IMR-90 (cell line): ENCODE results near the gene FAM98C. TPM values are rescaled to one million over a fixed set of nuclear protein-coding genes. Genes with fewer than 3 reads are reported as not detected.

Experiments
- ATAC-seq: fragments of 200-7000 bp; cut with Tn5 transposase; 2 replicates; pipeline ENCODE4 v1.9.1; 2020; ENCODE audit warnings: low read depth, mild to moderate bottlenecking, moderate library complexity
- BruUV-seq: library from RNA; stranded (reverse); fragments of 400-500 nt; replicated peaks from 2 replicates; lab custom pipeline; 2021; lab: Mats Ljungman, UMichigan
- CTCF ChIA-PET: fragments of 300-600 bp; formaldehyde crosslinking; extraction: SDS; loops from one replicate; lab custom pipeline; 2021; ENCODE audit warnings: antibody characterized with exemption; lab: Yijun Ruan, JAX
- POLR2A ChIA-PET: fragments of 300-600 bp; sonication (Branson Sonifier 250); formaldehyde crosslinking; loops from one replicate; lab custom pipeline; 2022; ENCODE audit warnings: antibody characterized with exemption; ENCODE audit not compliant: unreplicated experiment; lab: Charles Lee
- DNase-seq: peaks from one replicate; pipeline ENCODE4 v3.0.0; 2013
- H2AFZ ChIP-seq: replicated peaks from 2 replicates; pipeline ENCODE3; 2013; ENCODE audit warnings: low read length, mild to moderate bottlenecking; ENCODE audit not compliant: poor library complexity
- H2AK5ac ChIP-seq: 2 replicates; pipeline ENCODE4 v1.6.1; 2013; ENCODE audit warnings: low read depth, low read length, inconsistent platforms
- H2AK9ac ChIP-seq: replicated peaks from 2 replicates; pipeline ENCODE3; 2013; ENCODE audit warnings: mild to moderate bottlenecking, low read depth, low read length, moderate library complexity; ENCODE audit not compliant: poor library complexity
- H2BK120ac ChIP-seq: 2 replicates; pipeline ENCODE4 v1.6.1; 2013; ENCODE audit warnings: low read depth, low read length, inconsistent platforms
- H2BK15ac ChIP-seq: 3 replicates; pipeline ENCODE4 v1.6.1; 2013; ENCODE audit warnings: low read depth, low read length, inconsistent platforms
- H2BK20ac ChIP-seq: 2 replicates; pipeline ENCODE4 v1.6.1; 2013; ENCODE audit warnings: low read depth, mild to moderate bottlenecking, inconsistent platforms, low read length, moderate library complexity
- H2BK5ac ChIP-seq: 2 replicates; pipeline ENCODE4 v1.6.1; 2013; ENCODE audit warnings: mild to moderate bottlenecking, low read depth, low read length, inconsistent platforms; ENCODE audit not compliant: poor library complexity, severe bottlenecking
- H3K14ac ChIP-seq: replicated peaks from 2 replicates; pipeline ENCODE4 v1.6.1; 2013; ENCODE audit warnings: low read depth, low read length, inconsistent platforms
- H3K18ac ChIP-seq: 2 replicates; pipeline ENCODE4 v1.6.1; 2013; ENCODE audit warnings: low read depth, low read length, control low read depth
- H3K23ac ChIP-seq: 2 replicates; pipeline ENCODE4 v1.6.1; 2013; ENCODE audit warnings: low read depth, low read length, inconsistent platforms
- H3K27ac ChIP-seq: 2 replicates; pipeline ENCODE4 v1.5.1; 2013; ENCODE audit warnings: mild to moderate bottlenecking, control low read depth, low read length; ENCODE audit not compliant: insufficient read depth
- H3K27me3 ChIP-seq: 2 replicates; pipeline ENCODE4 v1.6.1; 2013; ENCODE audit warnings: low read length; ENCODE audit not compliant: control insufficient read depth, insufficient read depth
- H3K36me3 ChIP-seq: 2 replicates; pipeline ENCODE4 v1.6.1; 2013; ENCODE audit warnings: low read length, mixed read lengths; ENCODE audit not compliant: control insufficient read depth, insufficient read depth
- H3K4ac ChIP-seq: 2 replicates; pipeline ENCODE4 v1.6.1; 2013; ENCODE audit warnings: low read depth, low read length, inconsistent platforms
- H3K4me1 ChIP-seq: 2 replicates; pipeline ENCODE4 v1.6.1; 2013; ENCODE audit warnings: low read length, mixed read lengths; ENCODE audit not compliant: control insufficient read depth, insufficient read depth
- H3K4me2 ChIP-seq: 2 replicates; pipeline ENCODE4 v1.6.1; 2013; ENCODE audit warnings: low read depth, mild to moderate bottlenecking, control low read depth, low read length, moderate library complexity
- H3K4me3 ChIP-seq: 2 replicates; pipeline ENCODE4 v1.5.1; 2013; ENCODE audit warnings: low read depth, mild to moderate bottlenecking, control low read depth, low read length, moderate library complexity; ENCODE audit not compliant: insufficient read depth
- H3K56ac ChIP-seq: 2 replicates; pipeline ENCODE4 v1.6.1; 2013; ENCODE audit warnings: low read length, inconsistent platforms; ENCODE audit not compliant: insufficient read depth; ENCODE audit errors: extremely low read depth
- H3K79me1 ChIP-seq, 2 experiments: 2 replicates each; pipeline ENCODE4 v1.6.1; 2013; ENCODE audit warnings: low read length in 2 of 2, inconsistent platforms in 1 of 2, low read depth in 1 of 2
- H3K9ac ChIP-seq: 2 replicates; pipeline ENCODE4 v1.6.1; 2013; ENCODE audit warnings: low read depth, low read length, control low read depth
- H3K9me1 ChIP-seq: 2 replicates; pipeline ENCODE4 v1.6.1; 2013; ENCODE audit warnings: low read length, inconsistent platforms; ENCODE audit not compliant: insufficient read depth
- H3K9me3 ChIP-seq: 2 replicates; pipeline ENCODE4 v1.6.1; 2013; ENCODE audit warnings: low read length; ENCODE audit not compliant: control insufficient read depth, insufficient read depth
- H4K20me1 ChIP-seq: 2 replicates; pipeline ENCODE4 v1.6.1; 2013; ENCODE audit warnings: low read length, inconsistent platforms; ENCODE audit not compliant: insufficient read depth
- H4K5ac ChIP-seq: 2 replicates; pipeline ENCODE4 v1.6.1; 2013; ENCODE audit warnings: mild to moderate bottlenecking, low read depth, low read length, control low read depth
- H4K8ac ChIP-seq, 2 experiments: 2 replicates each; pipeline ENCODE4 v1.6.1; 2013; ENCODE audit warnings: low read depth in 2 of 2, low read length in 2 of 2, control low read depth in 1 of 2, inconsistent platforms in 1 of 2
- H4K91ac ChIP-seq: 2 replicates; pipeline ENCODE4 v1.6.1; 2013; ENCODE audit warnings: low read depth, low read length, inconsistent platforms; ENCODE audit not compliant: insufficient read depth
- BHLHE40 ChIP-seq: fragments of 150-350 bp; IDR thresholded peaks from 2 replicates; pipeline ENCODE4 v1.6.1; 2016; ENCODE audit warnings: mild to moderate bottlenecking, low read depth, low read length
- CEBPB ChIP-seq: IDR thresholded peaks from 2 replicates; pipeline ENCODE4 v1.6.1; 2012; ENCODE audit warnings: low read depth, low read length, improper control_type of control experiment
- CHD1 ChIP-seq: IDR thresholded peaks from 2 replicates; pipeline ENCODE4 v1.6.1; 2012; ENCODE audit warnings: low read depth, low read length, improper control_type of control experiment
- CTCF ChIP-seq: conservative IDR thresholded peaks from 2 replicates; pipeline ENCODE4 v1.5.1; 2012; ENCODE audit warnings: mild to moderate bottlenecking, low read depth, low read length, improper control_type of control experiment
- MAFK ChIP-seq: IDR thresholded peaks from 2 replicates; pipeline ENCODE4 v1.6.1; 2012; ENCODE audit warnings: low read depth, low read length, improper control_type of control experiment
- MXI1 ChIP-seq: IDR thresholded peaks from 2 replicates; pipeline ENCODE4 v1.6.1; 2012; ENCODE audit warnings: low read depth, mild to moderate bottlenecking, low read length, moderate library complexity, borderline replicate concordance
- NFE2L2 ChIP-seq: fragments of 150-350 bp; IDR thresholded peaks from 2 replicates; pipeline ENCODE4 v1.6.1; 2016; ENCODE audit warnings: low read depth, mild to moderate bottlenecking, low read length
- RCOR1 ChIP-seq: IDR thresholded peaks from 2 replicates; pipeline ENCODE4 v1.6.1; 2012; ENCODE audit warnings: mild to moderate bottlenecking, low read length, improper control_type of control experiment; ENCODE audit not compliant: insufficient replicate concordance
- RFX5 ChIP-seq: IDR thresholded peaks from 2 replicates; pipeline ENCODE4 v1.8.0; 2012; ENCODE audit warnings: low read depth, mild to moderate bottlenecking, low read length, moderate library complexity
- USF2 ChIP-seq: fragments of 150-350 bp; IDR thresholded peaks from 2 replicates; pipeline ENCODE4 v1.6.1; 2017; ENCODE audit warnings: mild to moderate bottlenecking, antibody characterized with exemption, low read length, low read depth
- WGBS, 2 experiments: methylation state at CpG; one replicate each; pipeline versions ENCODE4 v1.1.5 to v1.1.7; 2013; ENCODE audit warnings: missing lambda C conversion rate in 2 of 2; ENCODE audit not compliant: insufficient read length in 1 of 2; ENCODE audit errors: extremely low coverage in 2 of 2; 5-methylcytosine and 5-hydroxymethylcytosine counted together
- dilution Hi-C: fragments of 300-500 bp; cut with HindIII; formaldehyde crosslinking; loops from one replicate; pipeline ENCODE4 v1.14.3; 2018; ENCODE audit warnings: low sequenced_read_pairs; ENCODE audit not compliant: unreplicated experiment
- in situ Hi-C: fragments of 300-500 bp; cut with MboI; formaldehyde crosslinking; loops from 3 replicates; pipeline ENCODE4 v1.14.3; 2019; ENCODE audit warnings: low sequenced_read_pairs, inconsistent platforms, mixed read lengths
- intact Hi-C: fragments of 100-400 bp; cut with micrococcal nuclease; formaldehyde crosslinking; loops from 2 replicates; pipeline ENCODE4 v1.10.0; 2022
- polyA plus RNA-seq, 3 experiments: library from polyadenylated mRNA; depleted of rRNA; stranded (reverse); fragments of >200 nt; gene quantifications; 2 replicates each; pipeline ENCODE4 v1.2.3, GENCODE V29; 2012; ENCODE audit warnings: low replicate concordance in 1 of 3
- total RNA-seq: library from RNA; depleted of rRNA; stranded (reverse); fragments of >200 nt; gene quantifications from 2 replicates; pipeline ENCODE4 v1.2.3, GENCODE V29; 2012

Gene FAM98C
- total and polyA plus RNA-seq, 2 of the 4 experiments (the other 2 are of a cell fraction) = 3.6 to 17.9 TPM

- no peak overlapping the region for H3K4me2 ChIP-seq
- H2AFZ ChIP-seq = no peak overlapping the region
- peak overlapping the region; percentile 23; the same call in 1 of the 2 replicates for H3K23ac ChIP-seq
- 96% methylated on average over 3 of the region's 3 CpGs; no CpG with 5 or more reads in 1 of the 2 experiments for WGBS, 2 experiments
- H3K4me1 ChIP-seq = peaks cover 12% of the 10 kb centered on the region
- no peak overlapping the region for H2BK5ac ChIP-seq
- POLR2A ChIA-PET = no interaction called here
- dilution Hi-C loops (no loop called here), in situ Hi-C loops (no loop called here), intact Hi-C loops (no loop called here)
- DNase-seq (no peak), ATAC-seq (no peak)
- H2AK5ac ChIP-seq = no peak overlapping the region
- H2BK20ac ChIP-seq = no peak overlapping the region
- H2BK15ac ChIP-seq = no peak overlapping the region
- H3K27ac ChIP-seq = no peak overlapping the region
- H3K27me3 ChIP-seq = no peaks in the 10 kb centered on the region
- H4K8ac ChIP-seq = no peak overlapping the region
- H3K18ac ChIP-seq = no peak overlapping the region
- peaks cover 24 to 63% of the 10 kb centered on the region in 2 experiments; a peak in 3 of 4 replicates for H3K79me1 ChIP-seq
- no peak overlapping the region for H4K91ac ChIP-seq
- H3K4me3 ChIP-seq = no peak overlapping the region
- H2BK120ac ChIP-seq = no peak overlapping the region
- no peak overlapping the region for H3K9ac ChIP-seq
- H3K14ac ChIP-seq = no peak overlapping the region
- peaks cover 51% of the 10 kb centered on the region for H4K20me1 ChIP-seq
- H3K56ac ChIP-seq = no peak overlapping the region
- H2AK9ac ChIP-seq = peak overlapping the region; percentile 33
- no peak for TF ChIP-seq BHLHE40
- TF ChIP-seq USF2 = no peak
- TF ChIP-seq CHD1 = no peak
- TF ChIP-seq MXI1 = no peak
- TF ChIP-seq NFE2L2 = no peak
- TF ChIP-seq CEBPB = no peak
- TF ChIP-seq CTCF = no peak
- TF ChIP-seq RFX5 = no peak
- TF ChIP-seq MAFK = no peak
- TF ChIP-seq RCOR1 = no peak
- no TSS peak for BruUV-seq
- H4K5ac ChIP-seq = no peak overlapping the region
- peaks cover 24% of the 10 kb centered on the region for H3K9me1 ChIP-seq
- H3K4ac ChIP-seq = no peak overlapping the region
- peaks cover 35% of the 10 kb centered on the region for H3K36me3 ChIP-seq
- H3K9me3 ChIP-seq = no peaks in the 10 kb centered on the region
- CTCF ChIA-PET = interaction anchor here (0.9 to 1.1 kb wide), 3 partner anchors 8 to 132 kb away, joined by 3 to 5 read pairs (median 3); partner anchors contain the start of gene GGN
Observed at GRCh38 chr19:38376576-38376975, 26.3 kb upstream of the FAM98C start.
